ENCODE results near the gene CLSTN2. TPM values are rescaled to one million over a fixed set of nuclear protein-coding genes. Genes with fewer than 3 reads are reported as not detected.

Gene CLSTN2
- total and polyA plus RNA-seq, 2 of the 4 experiments (the other 2 are of a cell fraction): under 0.01 to 0.07 TPM

DNA sequence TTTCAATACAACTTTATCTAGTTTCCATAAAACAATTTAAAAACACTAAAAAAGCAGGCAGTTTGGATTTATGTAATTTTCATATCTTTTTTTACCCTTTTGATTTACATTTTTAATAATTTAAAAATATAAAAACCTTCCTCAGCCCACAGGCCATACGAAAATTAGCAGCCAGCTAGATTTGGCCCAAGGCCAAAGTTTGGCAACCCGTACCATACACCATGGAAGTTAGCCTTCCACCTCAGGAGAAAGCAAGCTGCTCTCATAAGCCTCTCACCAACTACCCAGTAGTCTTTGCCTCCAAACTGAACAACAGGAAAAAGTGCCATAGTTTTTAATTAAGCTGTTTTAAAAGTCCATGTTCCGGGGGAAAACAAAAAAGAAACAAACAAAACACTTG, 635.6 kb downstream of the CLSTN2 start:
- no peak overlapping the region for H3K9ac ChIP-seq (ENCODE audit: low read depth, low read length)
- no peaks in the 10 kb centered on the region for H3K4me1 ChIP-seq (ENCODE audit: control insufficient read depth, insufficient read depth, low read length)
- no peak overlapping the region for H3K23ac ChIP-seq (ENCODE audit: low read depth, low read length)
- H3K27ac ChIP-seq (ENCODE audit: insufficient read depth, low read length): no peak overlapping the region
- no peak overlapping the region for H3K18ac ChIP-seq (ENCODE audit: low read depth, low read length)
- no peak overlapping the region for H4K91ac ChIP-seq (ENCODE audit: insufficient read depth, low read depth, low read length)
- H2AK5ac ChIP-seq (ENCODE audit: low read depth, low read length): no peak overlapping the region
- H4K20me1 ChIP-seq (ENCODE audit: insufficient read depth, low read length): no peaks in the 10 kb centered on the region
- no peaks in the 10 kb centered on the region for H3K9me1 ChIP-seq (ENCODE audit: insufficient read depth, low read length)
- H2AK9ac ChIP-seq (replicated peaks; ENCODE audit: low read depth, low read length, poor library complexity): no peak overlapping the region
- no peak for DNase-seq
- no peak overlapping the region for H2BK15ac ChIP-seq (ENCODE audit: low read depth, low read length)
- ChIA-PET POLR2A (ENCODE audit: unreplicated experiment) (no interaction called here), CTCF (no interaction called here)
- WGBS, 2 experiments (ENCODE audit: extremely low coverage in 2 of 2, insufficient read length in 1 of 2): no CpG with 5 or more reads among the region's 3 CpGs
- intact Hi-C loops (cut with micrococcal nuclease): no loop called here
- no peak overlapping the region for H3K4me2 ChIP-seq (ENCODE audit: low read depth, low read length)
- ATAC-seq (ENCODE audit: low read depth): no peak
- no peaks in the 10 kb centered on the region for H3K79me1 ChIP-seq (ENCODE audit: low read depth in 1 of 2, low read length in 2 of 2)
- in situ Hi-C loops (cut with MboI; ENCODE audit: low sequenced_read_pairs): no loop called here
- BruUV-seq (replicated peaks): no TSS peak
- no peak overlapping the region for H3K14ac ChIP-seq (replicated peaks; ENCODE audit: low read depth, low read length)
- H3K36me3 ChIP-seq (ENCODE audit: control insufficient read depth, insufficient read depth, low read length): no peaks in the 10 kb centered on the region
- H3K4me3 ChIP-seq (ENCODE audit: insufficient read depth, low read depth, low read length): no peak overlapping the region
- no peak overlapping the region for H2BK20ac ChIP-seq (ENCODE audit: low read depth, low read length)
- H2AFZ ChIP-seq (replicated peaks; ENCODE audit: low read length, poor library complexity): no peak overlapping the region
- no peak overlapping the region for H2BK120ac ChIP-seq (ENCODE audit: low read depth, low read length)
- H4K8ac ChIP-seq (ENCODE audit: low read depth in 2 of 2, low read length in 2 of 2): no peak overlapping the region
- no peak overlapping the region for H4K5ac ChIP-seq (ENCODE audit: low read depth, low read length)
- no peak overlapping the region for H2BK5ac ChIP-seq (ENCODE audit: low read depth, low read length, poor library complexity, severe bottlenecking)
- peaks cover 2% of the 10 kb centered on the region; the same call in 1 of the 2 replicates for H3K9me3 ChIP-seq (ENCODE audit: control insufficient read depth, insufficient read depth, low read length)
- H3K56ac ChIP-seq (ENCODE audit: extremely low read depth, insufficient read depth, low read length): no peak overlapping the region
- H3K4ac ChIP-seq (ENCODE audit: low read depth, low read length): no peak overlapping the region
- TF ChIP-seq CHD1 (IDR thresholded peaks at IDR 0.05; ENCODE audit: low read depth, low read length) (no peak), CEBPB (IDR thresholded peaks at IDR 0.05; ENCODE audit: low read depth, low read length) (no peak), NFE2L2 (IDR thresholded peaks at IDR 0.05; ENCODE audit: low read depth, low read length) (no peak), MAZ (IDR thresholded peaks at IDR 0.05; ENCODE audit: borderline replicate concordance, low read depth, low read length) (no peak), RFX5 (IDR thresholded peaks at IDR 0.05; ENCODE audit: low read depth, low read length) (no peak), MXI1 (IDR thresholded peaks at IDR 0.05; ENCODE audit: borderline replicate concordance, low read depth, low read length) (no peak), RCOR1 (IDR thresholded peaks at IDR 0.05; ENCODE audit: insufficient replicate concordance, low read length) (no peak), BHLHE40 (IDR thresholded peaks at IDR 0.05; ENCODE audit: low read depth, low read length) (no peak), SMC3 (IDR thresholded peaks at IDR 0.05; ENCODE audit: low read depth, low read length) (no peak)
- TF ChIP-seq, protein P1, sequence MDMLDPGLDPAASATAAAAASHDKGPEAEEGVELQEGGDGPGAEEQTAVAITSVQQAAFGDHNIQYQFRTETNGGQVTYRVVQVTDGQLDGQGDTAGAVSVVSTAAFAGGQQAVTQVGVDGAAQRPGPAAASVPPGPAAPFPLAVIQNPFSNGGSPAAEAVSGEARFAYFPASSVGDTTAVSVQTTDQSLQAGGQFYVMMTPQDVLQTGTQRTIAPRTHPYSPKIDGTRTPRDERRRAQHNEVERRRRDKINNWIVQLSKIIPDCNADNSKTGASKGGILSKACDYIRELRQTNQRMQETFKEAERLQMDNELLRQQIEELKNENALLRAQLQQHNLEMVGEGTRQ (IDR thresholded peaks at IDR 0.05; ENCODE audit: low read depth, low read length): no peak
- TF ChIP-seq, protein P2, sequence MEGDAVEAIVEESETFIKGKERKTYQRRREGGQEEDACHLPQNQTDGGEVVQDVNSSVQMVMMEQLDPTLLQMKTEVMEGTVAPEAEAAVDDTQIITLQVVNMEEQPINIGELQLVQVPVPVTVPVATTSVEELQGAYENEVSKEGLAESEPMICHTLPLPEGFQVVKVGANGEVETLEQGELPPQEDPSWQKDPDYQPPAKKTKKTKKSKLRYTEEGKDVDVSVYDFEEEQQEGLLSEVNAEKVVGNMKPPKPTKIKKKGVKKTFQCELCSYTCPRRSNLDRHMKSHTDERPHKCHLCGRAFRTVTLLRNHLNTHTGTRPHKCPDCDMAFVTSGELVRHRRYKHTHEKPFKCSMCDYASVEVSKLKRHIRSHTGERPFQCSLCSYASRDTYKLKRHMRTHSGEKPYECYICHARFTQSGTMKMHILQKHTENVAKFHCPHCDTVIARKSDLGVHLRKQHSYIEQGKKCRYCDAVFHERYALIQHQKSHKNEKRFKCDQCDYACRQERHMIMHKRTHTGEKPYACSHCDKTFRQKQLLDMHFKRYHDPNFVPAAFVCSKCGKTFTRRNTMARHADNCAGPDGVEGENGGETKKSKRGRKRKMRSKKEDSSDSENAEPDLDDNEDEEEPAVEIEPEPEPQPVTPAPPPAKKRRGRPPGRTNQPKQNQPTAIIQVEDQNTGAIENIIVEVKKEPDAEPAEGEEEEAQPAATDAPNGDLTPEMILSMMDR (conservative IDR thresholded peaks at IDR 0.05; ENCODE audit: low read depth, low read length): no peak
- no peaks in the 10 kb centered on the region for H3K27me3 ChIP-seq (ENCODE audit: control insufficient read depth, insufficient read depth, low read length)
- dilution Hi-C loops (cut with HindIII; ENCODE audit: low sequenced_read_pairs, unreplicated experiment): no loop called here

Measured in IMR-90 (cell line).